GM19238 (cell line): ENCODE measurements around the gene ABCB6.
A peak's percentile ranks its signal among the peaks of the same experiment; 100 is the strongest.

ENCODE experiments used
- DNase-seq: peaks from one replicate; pipeline ENCODE4 v3.0.0; 2011; ENCODE audit warnings: low spot score; ENCODE audit not compliant: insufficient read length

Gene ABCB6

GRCh38 chr2:219169930-219170654 lies 48.7 kb downstream of the ABCB6 start, which contains the start of gene SLC23A3:
Gene SLC23A3 (minus strand): TSS chr2:219170029. CDS start chr2:219169984, 45 bp downstream.
- DNase-seq: no peak

GRCh38 chr2:219168932-219169331 lies 49.8 kb downstream of the ABCB6 start:
- DNase-seq: no peak

- DNase-seq: no peak
These were observed 50.2 kb downstream of the ABCB6 start for GRCh38 chr2:219168526-219168925.

- no peak for DNase-seq
These were observed 50.8 kb downstream of the ABCB6 start for GRCh38 chr2:219167997-219168396.

GRCh38 chr2:219165058-219165911 lies 53.5 kb downstream of the ABCB6 start:
- no peak for DNase-seq

GRCh38 chr2:219163156-219163555 lies 55.6 kb downstream of the ABCB6 start:
- no peak for DNase-seq

- DNase-seq: no peak
These were observed 57.7 kb downstream of the ABCB6 start for GRCh38 chr2:219161097-219161496.

- DNase-seq: peak; percentile 95
These were observed 58.4 kb downstream of the ABCB6 start, which contains the start of gene NHEJ1 for GRCh38 chr2:219160186-219161017. Gene NHEJ1 (minus strand): TSS chr2:219160815. CDS start chr2:219158362, 2,453 bp downstream.
